Panc1 (cell line): ENCODE data around the gene CHP2.

ENCODE experiments used
- REST ChIP-seq, 2 experiments: IDR thresholded peaks; 2 replicates each; pipeline ENCODE4 v1.6.1; 2011 to 2012; ENCODE audit warnings: low read depth in 2 of 2, control low read depth in 1 of 2, low read length in 1 of 2, mild to moderate bottlenecking in 1 of 2, moderate library complexity in 1 of 2; ENCODE audit not compliant: insufficient read depth in 1 of 2
- TF ChIP-seq, protein P1 (sequence below): fragments of 450-650 bp; IDR thresholded peaks from 2 replicates; pipeline ENCODE4 v1.5.1; 2017; ENCODE audit warnings: mild to moderate bottlenecking

DNA sequence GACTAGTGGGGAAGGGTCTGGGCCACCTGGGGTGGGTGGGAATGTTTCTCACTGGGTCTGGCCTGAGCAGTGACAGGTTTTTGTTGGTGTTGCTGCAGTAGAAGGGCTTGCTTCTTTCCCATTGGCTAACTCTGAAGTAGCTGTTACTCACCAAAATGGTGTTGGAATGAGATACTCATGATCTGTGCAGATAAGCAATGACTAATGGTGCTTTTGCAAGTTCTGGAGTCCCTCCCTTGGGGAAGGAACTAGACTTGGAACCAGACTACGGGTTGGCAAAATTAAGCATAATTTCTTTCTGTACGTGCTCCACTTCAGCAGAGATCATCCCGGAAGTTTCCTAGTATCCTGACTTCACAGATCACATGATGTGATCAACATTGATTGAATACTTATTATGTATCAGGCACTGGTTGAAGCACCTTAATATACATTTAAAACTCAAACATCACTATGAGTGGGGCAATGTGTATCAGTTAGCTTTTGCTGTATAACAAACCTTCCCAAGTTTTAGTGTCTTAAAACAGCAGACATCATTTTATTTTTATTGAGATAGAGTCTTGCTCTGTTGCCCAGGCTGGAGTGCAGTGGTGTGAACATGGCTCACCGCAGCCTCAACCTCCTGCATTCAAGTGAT, 30.1 kb downstream of the CHP2 start:
- TF ChIP-seq, protein P1, sequence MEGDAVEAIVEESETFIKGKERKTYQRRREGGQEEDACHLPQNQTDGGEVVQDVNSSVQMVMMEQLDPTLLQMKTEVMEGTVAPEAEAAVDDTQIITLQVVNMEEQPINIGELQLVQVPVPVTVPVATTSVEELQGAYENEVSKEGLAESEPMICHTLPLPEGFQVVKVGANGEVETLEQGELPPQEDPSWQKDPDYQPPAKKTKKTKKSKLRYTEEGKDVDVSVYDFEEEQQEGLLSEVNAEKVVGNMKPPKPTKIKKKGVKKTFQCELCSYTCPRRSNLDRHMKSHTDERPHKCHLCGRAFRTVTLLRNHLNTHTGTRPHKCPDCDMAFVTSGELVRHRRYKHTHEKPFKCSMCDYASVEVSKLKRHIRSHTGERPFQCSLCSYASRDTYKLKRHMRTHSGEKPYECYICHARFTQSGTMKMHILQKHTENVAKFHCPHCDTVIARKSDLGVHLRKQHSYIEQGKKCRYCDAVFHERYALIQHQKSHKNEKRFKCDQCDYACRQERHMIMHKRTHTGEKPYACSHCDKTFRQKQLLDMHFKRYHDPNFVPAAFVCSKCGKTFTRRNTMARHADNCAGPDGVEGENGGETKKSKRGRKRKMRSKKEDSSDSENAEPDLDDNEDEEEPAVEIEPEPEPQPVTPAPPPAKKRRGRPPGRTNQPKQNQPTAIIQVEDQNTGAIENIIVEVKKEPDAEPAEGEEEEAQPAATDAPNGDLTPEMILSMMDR = no peak
- no peak for TF ChIP-seq REST (IDR thresholded peaks at IDR 0.05; ENCODE audit: insufficient read depth in 1 of 2, low read depth in 2 of 2, low read length in 1 of 2)
